Measurements from ENCODE around the gene POLR2E.

Gene POLR2E

DNA sequence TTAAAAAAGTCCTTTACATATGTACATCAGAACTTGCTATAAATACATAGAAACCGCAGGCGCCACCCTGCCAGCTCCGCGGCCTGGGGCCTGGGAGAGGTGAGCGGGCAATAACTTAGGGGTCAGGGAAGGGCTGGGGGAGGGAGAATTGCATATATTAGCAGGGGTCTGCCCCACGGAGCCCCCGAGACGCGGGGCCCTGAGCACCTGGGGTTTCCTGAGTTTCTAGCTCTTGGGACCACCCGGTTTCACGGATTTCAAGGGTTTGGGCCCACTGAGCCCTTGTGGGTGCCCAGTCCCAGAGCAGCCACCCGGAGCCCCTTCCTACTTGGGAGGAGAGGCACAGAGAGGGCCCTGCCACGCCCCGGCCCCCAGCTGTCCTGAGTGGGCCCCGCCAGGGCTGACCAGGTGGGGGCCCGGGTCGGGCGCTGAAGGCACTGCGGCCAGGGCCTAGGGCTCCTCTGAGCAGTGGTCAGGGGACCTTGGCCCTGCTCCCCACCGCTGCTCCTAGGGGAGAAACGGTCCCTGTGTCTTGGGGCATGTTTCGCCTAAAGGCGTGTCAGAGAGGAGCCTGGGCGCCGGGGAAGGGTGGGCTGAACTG lies 12.6 kb upstream of the POLR2E start:
- Mint-ChIP-seq H3K27me3 (no peaks in the 10 kb centered on the region), H3K4me1 (peaks cover 7% of the 10 kb centered on the region), H3K9me3 (no peaks in the 10 kb centered on the region), H3K36me3 (no peaks in the 10 kb centered on the region), H3K4me3 (no peak overlapping the region), H3K27ac (no peak overlapping the region)

DNA sequence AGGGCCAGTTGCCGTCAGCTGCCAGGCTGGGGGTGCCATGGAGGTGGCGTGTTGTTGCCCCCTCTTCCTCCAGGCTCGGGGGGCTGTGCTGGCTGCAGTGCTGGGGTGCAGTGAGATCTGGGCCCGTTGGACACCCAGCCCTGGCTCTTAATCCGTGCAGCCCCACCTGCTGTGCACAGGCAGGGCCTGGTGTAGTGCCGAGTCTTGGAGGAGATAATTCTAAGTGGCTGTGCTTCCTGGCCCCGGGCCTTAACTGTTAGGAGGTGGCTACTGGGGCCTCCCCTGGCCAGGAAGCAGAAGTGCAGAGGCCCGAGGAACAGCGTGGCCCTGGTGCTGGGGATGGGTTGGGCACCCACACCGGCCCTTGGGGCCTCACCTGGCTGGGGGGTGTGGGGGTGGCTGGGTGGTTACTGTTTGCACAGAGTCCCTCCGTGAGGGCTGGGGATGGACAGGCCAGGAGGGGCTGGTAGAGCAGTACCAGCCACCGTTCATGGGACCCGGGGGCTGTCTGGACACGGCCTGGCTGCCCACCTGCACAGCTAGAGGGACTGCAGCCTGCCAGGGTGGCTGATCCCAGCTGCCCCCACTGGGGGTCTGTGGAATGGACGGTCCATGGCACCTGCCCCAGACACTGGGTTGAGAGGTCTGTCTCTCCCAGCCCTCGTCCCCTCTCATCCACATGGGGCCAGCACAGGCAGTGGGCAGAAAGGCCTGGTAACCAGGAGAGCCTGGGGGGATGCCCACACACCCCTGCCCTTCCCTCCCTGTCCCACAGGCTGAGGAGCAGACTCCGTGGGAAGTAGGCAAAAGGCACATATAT lies 11.9 kb upstream of the POLR2E start:
- no peaks in the 10 kb centered on the region for H3K27me3 Mint-ChIP-seq
- H3K9me3 Mint-ChIP-seq, result no peaks in the 10 kb centered on the region
- H3K27ac Mint-ChIP-seq, result no peak overlapping the region
- H3K4me1 Mint-ChIP-seq, result peaks cover 11% of the 10 kb centered on the region
- H3K36me3 Mint-ChIP-seq, result no peaks in the 10 kb centered on the region
- H3K4me3 Mint-ChIP-seq, result no peak overlapping the region

DNA sequence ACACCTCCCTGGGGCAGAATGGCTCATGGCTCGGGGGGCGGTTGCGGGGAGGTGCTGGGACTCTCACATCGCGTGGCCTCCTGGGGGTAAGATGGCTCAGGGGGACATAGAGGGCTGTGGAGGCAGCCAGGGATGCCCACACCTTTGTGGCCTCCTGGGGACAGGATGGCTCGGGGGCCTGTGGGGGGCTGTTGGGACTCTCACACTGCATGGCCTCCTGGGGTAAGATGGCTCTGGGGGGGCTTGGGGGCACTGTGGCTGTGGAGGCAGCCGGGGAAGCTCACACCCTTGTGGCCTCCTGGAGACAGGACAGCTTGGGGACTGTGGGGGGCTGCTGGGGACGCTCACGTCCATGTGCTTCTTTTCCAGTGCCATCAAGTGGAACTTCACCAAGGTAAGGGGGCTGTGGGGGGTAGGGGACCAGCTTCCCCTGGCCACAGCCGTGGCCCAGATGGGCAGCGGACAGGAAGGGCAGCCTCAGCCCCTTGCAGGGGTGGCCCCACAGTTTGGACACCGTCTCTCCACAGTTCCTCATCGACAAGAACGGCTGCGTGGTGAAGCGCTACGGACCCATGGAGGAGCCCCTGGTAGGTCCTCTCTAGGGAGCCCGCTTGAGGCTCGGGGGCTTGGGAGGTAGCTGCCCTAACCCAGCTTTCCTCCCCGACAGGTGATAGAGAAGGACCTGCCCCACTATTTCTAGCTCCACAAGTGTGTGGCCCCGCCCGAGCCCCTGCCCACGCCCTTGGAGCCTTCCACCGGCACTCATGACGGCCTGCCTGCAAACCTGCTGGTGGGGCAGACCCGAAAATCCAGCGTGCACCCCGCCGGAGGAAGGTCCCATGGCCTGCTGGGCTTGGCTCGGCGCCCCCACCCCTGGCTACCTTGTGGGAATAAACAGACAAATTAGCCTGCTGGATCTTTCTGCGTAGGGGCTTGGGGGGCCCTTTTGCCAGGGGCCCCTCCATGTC lies 11.0 kb upstream of the POLR2E start:
- Mint-ChIP-seq H3K36me3 (no peaks in the 10 kb centered on the region), H3K27ac (no peak overlapping the region), H3K4me1 (peaks cover 20% of the 10 kb centered on the region), H3K27me3 (no peaks in the 10 kb centered on the region), H3K9me3 (no peaks in the 10 kb centered on the region), H3K4me3 (peak overlapping the region; percentile 42)

DNA sequence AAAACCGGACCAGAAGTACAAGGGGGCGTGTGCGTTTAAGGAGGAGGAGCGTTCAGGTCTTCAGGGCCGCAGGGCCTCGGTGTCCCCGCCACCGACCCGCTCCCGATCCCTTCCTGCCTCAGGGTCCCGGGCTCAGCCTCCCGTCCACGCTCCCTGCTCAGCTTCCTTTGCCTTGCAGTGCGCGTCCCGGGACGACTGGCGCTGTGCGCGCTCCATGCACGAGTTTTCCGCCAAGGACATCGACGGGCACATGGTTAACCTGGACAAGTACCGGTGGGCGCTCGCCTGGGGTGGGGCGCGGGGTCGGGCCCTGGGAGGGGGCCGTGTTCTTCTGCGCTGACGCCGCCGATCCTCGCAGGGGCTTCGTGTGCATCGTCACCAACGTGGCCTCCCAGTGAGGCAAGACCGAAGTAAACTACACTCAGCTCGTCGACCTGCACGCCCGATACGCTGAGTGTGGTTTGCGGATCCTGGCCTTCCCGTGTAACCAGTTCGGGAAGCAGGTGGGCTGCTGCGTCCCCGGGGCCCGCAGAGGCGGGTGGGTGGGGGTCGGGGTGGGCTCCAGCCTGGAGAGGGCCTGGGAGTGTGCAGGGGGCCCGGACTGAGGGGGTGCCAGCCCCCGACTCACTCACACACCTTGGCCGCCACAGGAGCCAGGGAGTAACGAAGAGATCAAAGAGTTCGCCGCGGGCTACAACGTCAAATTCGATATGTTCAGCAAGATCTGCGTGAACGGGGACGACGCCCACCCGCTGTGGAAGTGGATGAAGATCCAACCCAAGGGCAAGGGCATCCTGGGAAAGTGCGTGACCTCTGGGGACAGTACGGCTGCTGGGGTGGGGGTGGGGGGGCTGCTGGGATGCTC lies 10.1 kb upstream of the POLR2E start:
- H3K36me3 Mint-ChIP-seq, result no peaks in the 10 kb centered on the region
- H3K4me1 Mint-ChIP-seq, result peaks cover 22% of the 10 kb centered on the region
- H3K4me3 Mint-ChIP-seq, result peak overlapping the region; percentile 79
- no peak overlapping the region for H3K27ac Mint-ChIP-seq
- no peaks in the 10 kb centered on the region for H3K27me3 Mint-ChIP-seq
- H3K9me3 Mint-ChIP-seq, result no peaks in the 10 kb centered on the region

DNA sequence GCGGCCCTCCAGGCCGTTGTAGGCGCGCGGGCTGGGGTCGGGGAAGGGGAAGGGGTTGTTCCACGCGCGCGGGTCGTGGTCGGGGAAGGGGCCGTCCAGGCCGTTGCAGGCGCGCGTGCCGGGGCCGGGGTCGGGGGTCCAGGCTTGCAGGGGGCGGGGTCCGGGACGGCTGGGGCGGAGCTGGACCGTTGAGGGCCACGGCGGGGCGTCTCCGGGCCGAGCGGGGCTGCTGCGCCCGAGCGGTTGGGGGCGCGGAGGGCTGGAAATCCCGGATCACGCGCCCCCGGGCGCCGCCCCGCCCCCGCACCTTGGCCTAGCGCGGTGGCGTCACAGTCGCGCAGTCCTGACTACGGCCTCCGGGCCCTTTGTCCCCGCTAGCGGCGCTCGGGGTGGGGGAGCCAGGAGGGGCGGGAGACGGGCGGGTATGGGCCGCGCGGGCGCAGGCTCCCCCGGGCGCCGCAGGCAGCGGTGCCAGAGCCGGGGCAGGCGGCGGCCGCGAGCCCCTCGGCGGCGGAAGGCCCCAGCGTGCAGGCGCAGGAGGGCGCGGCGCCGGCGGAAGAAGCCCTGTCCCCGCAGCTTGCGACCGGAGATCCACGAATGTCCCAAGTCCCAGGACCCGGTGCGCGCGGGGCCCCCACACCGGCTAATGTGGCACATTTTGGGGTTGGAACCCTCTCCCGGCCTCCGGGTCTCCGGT lies 9.3 kb upstream of the POLR2E start:
- H3K4me3 Mint-ChIP-seq, result peak overlapping the region; percentile 79
- H3K4me1 Mint-ChIP-seq, result peaks cover 28% of the 10 kb centered on the region
- no peak overlapping the region for H3K27ac Mint-ChIP-seq
- H3K27me3 Mint-ChIP-seq, result no peaks in the 10 kb centered on the region
- no peaks in the 10 kb centered on the region for H3K36me3 Mint-ChIP-seq
- H3K9me3 Mint-ChIP-seq, result no peaks in the 10 kb centered on the region

DNA sequence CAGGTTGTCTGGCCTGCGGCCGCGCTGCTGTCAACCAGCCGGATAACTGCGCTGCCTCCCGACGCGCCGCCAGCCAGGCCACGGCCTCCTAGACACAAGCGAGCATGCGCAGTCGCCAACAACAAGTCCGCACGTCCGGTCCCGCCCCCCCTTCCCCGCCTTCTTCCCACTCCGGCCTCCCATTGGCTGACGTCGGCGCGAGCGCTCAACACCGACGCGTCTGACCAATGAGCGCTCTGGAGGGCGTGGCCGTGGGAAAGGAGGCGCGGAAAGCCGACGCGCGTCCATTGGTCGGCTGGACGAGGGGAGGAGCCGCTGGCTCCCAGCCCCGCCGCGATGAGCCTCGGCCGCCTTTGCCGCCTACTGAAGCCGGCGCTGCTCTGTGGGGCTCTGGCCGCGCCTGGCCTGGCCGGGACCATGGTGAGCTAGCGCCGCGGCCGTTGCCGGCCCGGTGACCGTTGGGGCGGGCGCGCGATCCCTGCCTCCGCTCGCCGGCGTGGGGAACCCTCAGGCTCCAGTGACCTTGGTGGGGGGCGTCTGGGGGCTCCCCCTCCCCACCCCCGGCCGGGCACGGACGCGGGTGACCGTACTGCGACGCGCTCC lies 8.6 kb upstream of the POLR2E start, which contains the start of gene GPX4:
Gene GPX4, plus strand, starts transcription at position 287 of the 603 bp plus-strand sequence. Its CDS starts 50 bp downstream, at position 337.
- H3K4me1 Mint-ChIP-seq, result peaks cover 34% of the 10 kb centered on the region
- H3K4me3 Mint-ChIP-seq, result peak within 1 kb of the TSS; percentile 79

DNA sequence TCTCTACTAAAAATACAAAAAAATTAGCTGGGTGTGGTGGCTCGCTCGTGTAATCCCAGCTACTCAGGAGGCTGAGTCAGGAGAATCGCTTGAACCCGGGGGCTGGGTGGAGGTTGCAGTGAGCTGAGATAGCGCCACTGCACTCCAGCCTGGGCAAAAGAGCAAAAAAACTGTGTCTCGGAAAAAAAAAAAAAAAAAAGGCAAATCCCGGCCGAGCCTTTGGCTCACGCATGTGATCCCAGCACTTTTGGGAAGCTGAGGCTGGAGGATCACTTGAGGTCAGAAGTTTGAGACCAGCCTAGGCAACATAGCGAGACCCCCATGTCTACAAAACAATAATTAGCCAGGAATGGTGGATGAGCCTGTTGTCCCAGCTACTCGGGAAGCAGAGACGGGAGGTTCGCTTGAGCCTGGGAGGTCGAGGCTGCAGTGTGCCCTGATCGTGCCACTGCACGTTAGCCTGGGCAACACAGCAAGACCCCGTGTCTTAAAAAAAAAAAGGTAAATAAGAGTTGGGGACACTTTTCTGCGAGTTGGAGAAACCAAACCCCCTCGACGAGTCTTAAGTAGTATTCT lies 8.0 kb upstream of the POLR2E start:
- Mint-ChIP-seq H3K27ac (peak overlapping the region; percentile 85), H3K4me1 (peaks cover 40% of the 10 kb centered on the region), H3K36me3 (no peaks in the 10 kb centered on the region), H3K4me3 (peak overlapping the region; percentile 70), H3K27me3 (no peaks in the 10 kb centered on the region), H3K9me3 (no peaks in the 10 kb centered on the region)

More for the DNA sequence above, 8.6 kb upstream of the POLR2E start, which contains the start of gene GPX4:
- Mint-ChIP-seq H3K36me3 (no peaks in the 10 kb centered on the region), H3K27me3 (no peaks in the 10 kb centered on the region), H3K27ac (peak within 1 kb of the TSS; percentile 85), H3K9me3 (no peaks in the 10 kb centered on the region)

DNA sequence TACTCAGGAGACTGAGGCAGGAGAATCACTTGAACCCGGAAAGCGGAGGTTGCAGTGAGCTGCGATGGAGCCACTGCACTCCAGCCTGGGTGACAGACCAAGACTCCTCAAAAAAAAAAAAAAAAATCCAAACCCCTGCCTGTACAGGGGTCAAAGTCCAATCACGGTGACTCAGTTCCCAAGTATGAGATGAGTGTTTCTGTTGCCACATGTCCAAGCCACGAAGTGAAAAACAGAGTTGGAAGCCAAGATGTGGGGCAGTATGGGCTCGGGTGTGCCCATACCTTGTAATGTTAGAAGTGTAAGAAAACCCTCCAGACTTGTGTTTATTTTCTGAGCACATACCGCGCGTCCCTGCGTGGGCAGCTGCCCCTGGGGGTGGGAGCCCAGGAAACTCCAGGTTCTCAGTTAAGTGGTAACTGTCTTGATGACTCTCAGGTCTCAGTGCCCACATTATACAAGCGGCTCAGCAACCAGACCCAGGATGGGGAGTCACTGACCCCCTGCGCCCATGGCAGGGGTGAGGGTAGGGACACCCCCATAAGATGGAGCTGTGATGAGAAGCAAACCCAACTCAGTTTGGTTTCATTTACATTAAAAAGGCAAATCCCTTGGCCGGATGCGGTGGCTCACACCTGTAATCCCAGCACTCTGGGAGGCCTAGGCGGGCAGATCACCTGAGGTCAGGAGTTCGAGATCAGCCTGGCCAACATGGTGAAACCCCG lies 7.4 kb upstream of the POLR2E start:
- Mint-ChIP-seq H3K27me3 (no peaks in the 10 kb centered on the region), H3K4me3 (peak overlapping the region; percentile 70), H3K27ac (peak overlapping the region; percentile 35), H3K9me3 (no peaks in the 10 kb centered on the region), H3K36me3 (no peaks in the 10 kb centered on the region), H3K4me1 (peaks cover 46% of the 10 kb centered on the region)

DNA sequence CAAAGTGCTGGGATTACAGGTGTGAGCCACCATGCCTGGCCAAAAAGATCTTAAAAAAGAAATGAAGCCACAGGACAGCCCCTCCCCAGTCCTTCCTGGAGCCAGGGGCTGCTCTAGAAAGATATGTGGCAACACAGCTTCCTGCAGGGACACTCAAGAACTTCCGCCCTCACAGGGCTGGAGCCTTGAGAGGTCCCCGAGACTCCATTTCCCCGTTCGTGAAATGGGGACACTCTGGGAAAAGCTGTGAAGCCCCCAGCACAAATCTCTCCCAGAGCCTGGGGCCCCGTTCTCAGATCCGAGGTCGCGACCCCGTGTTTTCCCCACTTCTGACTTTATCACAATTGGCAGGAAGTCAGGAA lies 6.1 kb upstream of the POLR2E start:
- H3K4me3 Mint-ChIP-seq, result peak overlapping the region; percentile 55
- H3K36me3 Mint-ChIP-seq, result no peaks in the 10 kb centered on the region
- peak overlapping the region; percentile 46 for H3K27ac Mint-ChIP-seq
- peaks cover 49% of the 10 kb centered on the region for H3K4me1 Mint-ChIP-seq
- H3K27me3 Mint-ChIP-seq, result no peaks in the 10 kb centered on the region
- no peaks in the 10 kb centered on the region for H3K9me3 Mint-ChIP-seq

DNA sequence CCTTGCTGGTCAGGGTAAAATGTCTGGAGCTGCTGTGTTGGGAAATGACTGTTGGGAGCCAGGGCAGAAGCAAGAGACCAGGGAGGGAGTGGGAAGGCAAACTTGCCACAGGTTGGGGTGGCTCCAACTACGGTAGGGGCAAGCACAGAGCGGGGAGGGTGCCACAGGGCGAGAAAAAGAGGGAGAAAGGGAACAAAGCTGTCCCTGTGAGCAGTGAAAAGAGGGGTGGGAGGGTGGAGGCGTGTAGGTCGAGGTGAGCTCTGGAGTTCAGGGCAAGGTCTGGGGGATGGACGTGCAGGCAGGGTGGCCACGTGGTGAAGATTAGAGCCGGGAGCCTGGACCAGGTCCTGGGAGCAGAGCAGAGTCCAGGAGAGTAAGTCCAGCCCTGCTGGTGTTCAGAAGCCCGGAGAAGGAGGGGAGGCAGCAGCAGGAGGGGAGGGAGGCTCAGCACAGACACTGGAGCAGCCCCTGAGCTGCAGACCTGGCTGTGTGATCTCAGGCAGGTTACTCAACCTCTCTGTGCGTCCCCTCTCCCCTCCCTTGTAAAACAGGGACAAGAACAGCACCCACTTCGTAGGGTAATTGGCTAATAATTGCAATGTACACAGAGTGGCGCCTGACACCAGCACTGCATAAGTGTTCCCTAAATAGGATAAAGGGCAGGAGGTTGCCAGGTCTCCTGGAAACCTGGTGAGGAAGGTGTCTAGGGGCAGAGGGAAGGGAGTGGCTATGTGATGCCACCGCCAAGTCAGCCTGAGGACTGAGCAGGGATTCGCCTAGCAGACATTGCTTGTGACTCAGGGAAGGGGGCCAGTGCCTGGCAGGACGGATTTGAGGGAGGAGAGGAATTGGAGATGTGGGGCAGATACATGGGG lies 3.2 kb upstream of the POLR2E start:
- no peak overlapping the region for H3K4me3 Mint-ChIP-seq
- no peaks in the 10 kb centered on the region for H3K27me3 Mint-ChIP-seq
- no peaks in the 10 kb centered on the region for H3K9me3 Mint-ChIP-seq
- peak overlapping the region; percentile 89 for H3K27ac Mint-ChIP-seq
- H3K4me1 Mint-ChIP-seq, result peaks cover 62% of the 10 kb centered on the region
- peaks cover 2% of the 10 kb centered on the region for H3K36me3 Mint-ChIP-seq

DNA sequence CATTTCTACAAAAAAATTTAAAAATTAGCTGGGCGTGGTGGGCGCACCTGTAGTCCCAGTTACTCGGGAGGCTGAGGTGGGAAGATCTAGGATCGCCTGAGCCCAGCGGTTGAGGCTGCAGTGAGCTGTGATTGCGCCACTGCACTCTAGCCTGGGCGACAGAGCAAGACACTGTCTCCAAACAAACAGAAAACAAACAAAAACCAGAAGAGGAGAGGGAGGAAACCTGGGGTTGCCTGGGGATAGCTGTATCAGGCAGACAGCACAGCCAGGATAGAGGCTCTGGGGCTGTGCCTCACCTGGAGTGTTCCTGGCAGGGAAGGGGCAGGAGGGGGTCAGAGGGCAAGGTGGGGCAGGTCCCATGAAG lies 2.6 kb upstream of the POLR2E start:
- H3K4me1 Mint-ChIP-seq, result peaks cover 63% of the 10 kb centered on the region
- H3K27me3 Mint-ChIP-seq, result no peaks in the 10 kb centered on the region
- peaks cover 2% of the 10 kb centered on the region for H3K36me3 Mint-ChIP-seq
- peak overlapping the region; percentile 80 for H3K27ac Mint-ChIP-seq
- H3K4me3 Mint-ChIP-seq, result no peak overlapping the region
- no peaks in the 10 kb centered on the region for H3K9me3 Mint-ChIP-seq

DNA sequence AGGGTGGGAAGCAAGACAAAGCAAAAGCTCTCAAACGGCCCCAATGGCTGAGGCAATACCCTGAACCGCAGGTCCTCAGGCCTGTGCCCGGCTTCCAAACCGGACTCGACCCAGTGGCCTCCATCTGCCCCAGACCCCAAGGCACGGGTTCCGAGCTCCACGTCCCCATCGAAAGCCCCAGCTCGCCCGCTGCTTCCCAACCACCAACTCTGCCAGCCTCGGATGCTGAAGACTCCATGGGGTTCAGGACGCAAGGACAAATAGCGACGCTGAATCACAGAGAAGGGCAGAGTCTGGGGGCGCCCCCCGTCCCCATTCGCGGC lies 559 bp downstream of the POLR2E start:
- H3K4me3 Mint-ChIP-seq, result peak overlapping the region; percentile 92
- H3K27me3 Mint-ChIP-seq, result no peaks in the 10 kb centered on the region
- peaks cover 2% of the 10 kb centered on the region for H3K36me3 Mint-ChIP-seq
- H3K9me3 Mint-ChIP-seq, result no peaks in the 10 kb centered on the region
- H3K4me1 Mint-ChIP-seq, result peaks cover 44% of the 10 kb centered on the region
- H3K27ac Mint-ChIP-seq, result peak overlapping the region; percentile 84
